Fibroblast of skin of back (primary cell): Measurements from ENCODE around the gene EPHA6.

Source experiments
- DNase-seq: peaks from one replicate; pipeline ENCODE4 v3.0.0-alpha.2; 2013

EPHA6 gene

GRCh38 chr3:97291901-97292300 is 477.5 kb downstream of the EPHA6 start:
- no peak for DNase-seq

- DNase-seq: no peak
Observed at GRCh38 chr3:97293596-97294131, 479.3 kb downstream of the EPHA6 start.

GRCh38 chr3:97297032-97297431 is 482.6 kb downstream of the EPHA6 start:
- DNase-seq: no peak

- no peak for DNase-seq
Observed at GRCh38 chr3:97301114-97301513, 486.7 kb downstream of the EPHA6 start.

GRCh38 chr3:97306226-97306625 is 491.8 kb downstream of the EPHA6 start:
- DNase-seq: no peak

GRCh38 chr3:97338375-97338774 is 524.0 kb downstream of the EPHA6 start:
- DNase-seq: no peak

GRCh38 chr3:97340940-97341339 is 526.5 kb downstream of the EPHA6 start:
- DNase-seq: no peak

GRCh38 chr3:97347780-97348179 is 533.4 kb downstream of the EPHA6 start:
- no peak for DNase-seq

GRCh38 chr3:97350971-97351370 is 536.6 kb downstream of the EPHA6 start:
- no peak for DNase-seq

GRCh38 chr3:97353176-97353575 is 538.8 kb downstream of the EPHA6 start:
- no peak for DNase-seq

GRCh38 chr3:97359977-97360376 is 545.6 kb downstream of the EPHA6 start:
- no peak for DNase-seq

GRCh38 chr3:97360804-97361203 is 546.4 kb downstream of the EPHA6 start:
- DNase-seq: no peak

GRCh38 chr3:97384583-97384982 is 570.2 kb downstream of the EPHA6 start:
- DNase-seq: no peak

- DNase-seq: no peak
Observed at GRCh38 chr3:97388774-97389173, 574.4 kb downstream of the EPHA6 start.

GRCh38 chr3:97389936-97390335 is 575.5 kb downstream of the EPHA6 start:
- DNase-seq: no peak

GRCh38 chr3:97391167-97391566 is 576.8 kb downstream of the EPHA6 start:
- DNase-seq: no peak

- no peak for DNase-seq
Observed at GRCh38 chr3:97409612-97410011, 595.2 kb downstream of the EPHA6 start.

- no peak for DNase-seq
Observed at GRCh38 chr3:97421565-97421964, 607.2 kb downstream of the EPHA6 start.

GRCh38 chr3:97425002-97425401 is 610.6 kb downstream of the EPHA6 start:
- DNase-seq: no peak

GRCh38 chr3:97430601-97431000 is 616.2 kb downstream of the EPHA6 start:
- DNase-seq: no peak

GRCh38 chr3:97432914-97433313 is 618.5 kb downstream of the EPHA6 start:
- DNase-seq: no peak

GRCh38 chr3:97438131-97438530 is 623.7 kb downstream of the EPHA6 start:
- no peak for DNase-seq

- no peak for DNase-seq
Observed at GRCh38 chr3:97439373-97439772, 625.0 kb downstream of the EPHA6 start.

GRCh38 chr3:97464035-97464434 is 649.6 kb downstream of the EPHA6 start:
- DNase-seq: no peak

GRCh38 chr3:97470481-97470880 is 656.1 kb downstream of the EPHA6 start:
- DNase-seq: no peak
